Keratinocyte (primary cell): ENCODE results near the gene FHOD3. TPM values are rescaled to one million over a fixed set of nuclear protein-coding genes. Genes with fewer than 3 reads are reported as not detected.

Experiments used
- DNase-seq: peaks from one replicate; pipeline ENCODE4 v3.0.0-alpha.2; 2011; ENCODE audit warnings: low read depth, missing footprints, low spot score
- FAIRE-seq: peaks from 2 replicates; lab custom pipeline; 2011; peaks lifted over from hg19 to GRCh38; lab: Jason Lieb, UNC
- H2AFZ ChIP-seq: 2 replicates; pipeline ENCODE4 v1.6.0; 2012; ENCODE audit warnings: low read length, control low read depth, inconsistent platforms; ENCODE audit not compliant: control insufficient read depth
- H3K27ac ChIP-seq: 2 replicates; pipeline ENCODE4 v1.5.1; 2011; ENCODE audit warnings: low read length; ENCODE audit not compliant: control insufficient read depth, insufficient read depth
- H3K27me3 ChIP-seq: 3 replicates; pipeline ENCODE4 v1.6.0; 2011; ENCODE audit warnings: low read length; ENCODE audit not compliant: control insufficient read depth, insufficient read depth; ENCODE audit errors: extremely low read depth
- H3K36me3 ChIP-seq, 2 experiments: 2 replicates in 1 of 2; 3 replicates in 1 of 2; pipeline ENCODE4 v1.5.1; 2011; ENCODE audit warnings: low read length in 2 of 2, mild to moderate bottlenecking in 1 of 2; ENCODE audit not compliant: control insufficient read depth in 2 of 2, insufficient read depth in 2 of 2; ENCODE audit errors: extremely low read depth in 1 of 2
- H3K4me1 ChIP-seq: 3 replicates; pipeline ENCODE4 v1.5.1; 2011; ENCODE audit warnings: low read length; ENCODE audit not compliant: control insufficient read depth, insufficient read depth; ENCODE audit errors: extremely low read depth
- H3K4me2 ChIP-seq: 3 replicates; pipeline ENCODE4 v1.6.0; 2011; ENCODE audit warnings: low read depth, low read length; ENCODE audit not compliant: control insufficient read depth, insufficient read depth; ENCODE audit errors: extremely low read depth
- H3K4me3 ChIP-seq, 3 experiments: fragments of 200-600 bp in 1 of 3; sonication (generic) in 1 of 3; 2 replicates in 2 of 3; 3 replicates in 1 of 3; pipeline ENCODE4 v1.5.1; 2011 to 2016; ENCODE audit warnings: low read length in 3 of 3, mild to moderate bottlenecking in 3 of 3, control low read depth in 2 of 3, inconsistent platforms in 1 of 3, low read depth in 1 of 3, mixed read lengths in 1 of 3, mixed run types in 1 of 3, moderate library complexity in 1 of 3; ENCODE audit not compliant: control insufficient read depth in 2 of 3, insufficient read depth in 2 of 3; ENCODE audit errors: extremely low read depth in 1 of 3
- H3K79me2 ChIP-seq: 2 replicates; pipeline ENCODE4 v1.6.0; 2012; ENCODE audit warnings: low read length; ENCODE audit not compliant: control insufficient read depth, insufficient read depth
- H3K9ac ChIP-seq: 3 replicates; pipeline ENCODE4 v1.6.0; 2011; ENCODE audit warnings: low read length; ENCODE audit not compliant: control insufficient read depth, insufficient read depth; ENCODE audit errors: extremely low read depth
- H3K9me1 ChIP-seq: 3 replicates; pipeline ENCODE4 v1.6.0; 2011; ENCODE audit warnings: low read length; ENCODE audit not compliant: control insufficient read depth, insufficient read depth; ENCODE audit errors: extremely low read depth
- H3K9me3 ChIP-seq: 2 replicates; pipeline ENCODE4 v1.5.1; 2012; ENCODE audit warnings: low read depth, low read length; ENCODE audit not compliant: control insufficient read depth
- H4K20me1 ChIP-seq: 3 replicates; pipeline ENCODE4 v1.6.0; 2011; ENCODE audit warnings: low read length; ENCODE audit not compliant: control insufficient read depth, insufficient read depth; ENCODE audit errors: extremely low read depth
- CTCF ChIP-seq, 3 experiments: IDR thresholded peaks in 1 of 3; conservative IDR thresholded peaks in 1 of 3; optimal IDR thresholded peaks in 1 of 3; 2 replicates in 2 of 3; 3 replicates in 1 of 3; pipeline versions ENCODE3 to v1.5.1; 2011; ENCODE audit warnings: low read length in 3 of 3, mild to moderate bottlenecking in 3 of 3, moderate library complexity in 2 of 3, control low read depth in 1 of 3, inconsistent platforms in 1 of 3; ENCODE audit not compliant: insufficient read depth in 2 of 3; ENCODE audit errors: extremely low read depth in 1 of 3
- EZH2 ChIP-seq: IDR thresholded peaks from one replicate; pipeline ENCODE4 v1.6.1; 2012; ENCODE audit warnings: inconsistent platforms, mild to moderate bottlenecking, low read length, moderate library complexity
- dilution Hi-C: fragments of 300-500 bp; cut with MboI; formaldehyde crosslinking; loops from one replicate; pipeline ENCODE4 v1.7.0; 2020; ENCODE audit warnings: low sequenced_read_pairs; ENCODE audit not compliant: extremely low pct_ligation_motif_present
- polyA plus RNA-seq, 5 experiments: library from polyadenylated mRNA; depleted of rRNA in 3 of 5; stranded (reverse) in 3 of 5; stranded (forward) in 1 of 5; unstranded in 1 of 5; fragments of >200 nt; gene quantifications; 1 replicate in 1 of 5; 2 replicates in 3 of 5; 3 replicates in 1 of 5; pipeline versions ENCODE4 v1.2.1 to v1.2.3, GENCODE V29; 2011 to 2012; ENCODE audit warnings: missing spikeins in 2 of 5, low read depth in 1 of 5, low replicate concordance in 1 of 5

FHOD3 gene
- polyA plus RNA-seq, 1 donor (not counting 4 experiments of a cell fraction or from before 2014, with no cell fraction given) = 7.7 TPM

- no peaks in the 10 kb centered on the region for H3K79me2 ChIP-seq
- H2AFZ ChIP-seq = no peak overlapping the region
- no peaks in the 10 kb centered on the region for H3K36me3 ChIP-seq
- dilution Hi-C loops = no loop called here
- H3K27ac ChIP-seq = no peak overlapping the region
- H3K4me2 ChIP-seq = no peak overlapping the region
- H3K4me3 ChIP-seq = no peak overlapping the region
- H3K9me1 ChIP-seq = no peaks in the 10 kb centered on the region
- no peak for TF ChIP-seq EZH2
- no peak for TF ChIP-seq CTCF (optimal IDR thresholded peaks at IDR 0.05 in 1 of 3, IDR thresholded peaks at IDR 0.05 in 1 of 3, conservative IDR thresholded peaks at IDR 0.05 in 1 of 3; ENCODE audit: extremely low read depth in 1 of 3, insufficient read depth in 2 of 3, low read length in 3 of 3)
- no peak overlapping the region for H3K9ac ChIP-seq
- FAIRE-seq (no peak), DNase-seq (no peak)
- no peaks in the 10 kb centered on the region for H3K27me3 ChIP-seq
- H3K9me3 ChIP-seq = no peaks in the 10 kb centered on the region
- no peaks in the 10 kb centered on the region for H4K20me1 ChIP-seq
- H3K4me1 ChIP-seq = peaks cover 10% of the 10 kb centered on the region
Observed at GRCh38 chr18:36484591-36484990, 187.1 kb downstream of the FHOD3 start.

GRCh38 chr18:36485772-36486171, 188.3 kb downstream of the FHOD3 start:
- no peak for TF ChIP-seq CTCF (optimal IDR thresholded peaks at IDR 0.05 in 1 of 3, IDR thresholded peaks at IDR 0.05 in 1 of 3, conservative IDR thresholded peaks at IDR 0.05 in 1 of 3; ENCODE audit: extremely low read depth in 1 of 3, insufficient read depth in 2 of 3, low read length in 3 of 3)
- TF ChIP-seq EZH2 = no peak
- dilution Hi-C loops = no loop called here

More at GRCh38 chr18:36485772-36486171, 188.3 kb downstream of the FHOD3 start:
- no peaks in the 10 kb centered on the region for H3K27me3 ChIP-seq
- no peaks in the 10 kb centered on the region for H3K79me2 ChIP-seq
- no peaks in the 10 kb centered on the region for H3K9me3 ChIP-seq
- H3K4me2 ChIP-seq = no peak overlapping the region
- H4K20me1 ChIP-seq = no peaks in the 10 kb centered on the region
- FAIRE-seq (peak; percentile 9), DNase-seq (no peak)
- no peak overlapping the region for H2AFZ ChIP-seq
- H3K9me1 ChIP-seq = no peaks in the 10 kb centered on the region
- no peaks in the 10 kb centered on the region for H3K36me3 ChIP-seq
- no peak overlapping the region for H3K27ac ChIP-seq
- H3K4me1 ChIP-seq = peaks cover 10% of the 10 kb centered on the region
- no peak overlapping the region for H3K9ac ChIP-seq
- H3K4me3 ChIP-seq = no peak overlapping the region
